ENCODE data around the gene SET.

GRCh38 chr9:128656416-128657343, 32.3 kb upstream of the SET start, which contains the start of gene DYNC2I2:
- no peak for TF ChIP-seq CTCF (optimal IDR thresholded peaks at IDR 0.05 in 1 of 3, IDR thresholded peaks at IDR 0.05 in 1 of 3, conservative IDR thresholded peaks at IDR 0.05 in 1 of 3; ENCODE audit: extremely low read depth in 1 of 3, insufficient read depth in 2 of 3, low read length in 3 of 3)
- TF ChIP-seq EZH2 (IDR thresholded peaks at IDR 0.05; ENCODE audit: low read length), result no peak
